NCI-H748 (cell line): ENCODE results near the gene SULT2B1.
"Not testable (repeated sequence)": the region's sequence is repeated elsewhere in the genome, so short reads cannot be mapped to it uniquely, and the experiment has no call there.

ENCODE experiments used
- DNase-seq: peaks from one replicate; lab custom pipeline; 2025; ENCODE audit not compliant: unreplicated experiment; lab: John Stamatoyannopoulos, UW

SULT2B1 gene

GRCh38 chr19:48524732-48525131, 27.2 kb upstream of the SULT2B1 start:
- no peak for DNase-seq

DNA sequence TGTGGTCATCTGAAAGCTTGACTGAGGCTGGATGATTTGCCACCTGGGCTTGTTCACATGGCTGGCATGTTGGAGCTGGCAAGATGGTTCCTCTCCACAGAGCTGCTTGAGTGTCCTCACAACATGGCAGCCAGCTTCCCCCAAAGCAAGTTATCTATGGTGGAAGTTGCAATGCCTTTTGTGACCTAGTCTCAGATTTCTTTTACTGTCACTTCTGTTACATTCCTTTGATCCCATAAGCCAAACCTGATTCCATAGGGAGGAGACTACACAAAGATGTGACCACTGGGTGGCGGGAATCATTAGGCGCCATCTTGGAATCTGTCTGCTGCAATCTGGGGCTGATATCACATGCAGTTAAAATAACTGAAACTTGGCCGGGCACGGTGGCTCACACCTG, 22.8 kb upstream of the SULT2B1 start:
- DNase-seq = no peak

GRCh38 chr19:48530066-48530720, 21.8 kb upstream of the SULT2B1 start:
- no peak for DNase-seq

DNA sequence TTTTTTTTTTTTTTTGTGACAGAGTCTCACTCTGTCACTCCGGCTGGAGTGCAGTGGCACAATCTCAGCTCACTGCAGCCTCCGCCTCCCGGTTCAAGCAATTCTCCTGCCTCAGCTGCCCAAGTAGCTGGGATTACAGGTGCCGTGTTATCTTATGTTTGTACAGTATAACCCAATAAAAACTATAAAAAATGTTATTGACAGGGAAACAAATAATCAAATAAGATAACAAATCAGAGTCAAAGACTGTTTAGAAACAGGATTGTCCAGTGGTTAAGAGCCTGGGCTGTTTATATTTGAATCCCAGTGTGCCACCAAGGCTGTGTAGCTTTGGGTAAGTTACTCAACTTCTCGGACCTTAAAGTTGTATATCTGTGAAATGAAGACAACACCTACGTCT, 21.2 kb upstream of the SULT2B1 start:
- DNase-seq = no peak

DNA sequence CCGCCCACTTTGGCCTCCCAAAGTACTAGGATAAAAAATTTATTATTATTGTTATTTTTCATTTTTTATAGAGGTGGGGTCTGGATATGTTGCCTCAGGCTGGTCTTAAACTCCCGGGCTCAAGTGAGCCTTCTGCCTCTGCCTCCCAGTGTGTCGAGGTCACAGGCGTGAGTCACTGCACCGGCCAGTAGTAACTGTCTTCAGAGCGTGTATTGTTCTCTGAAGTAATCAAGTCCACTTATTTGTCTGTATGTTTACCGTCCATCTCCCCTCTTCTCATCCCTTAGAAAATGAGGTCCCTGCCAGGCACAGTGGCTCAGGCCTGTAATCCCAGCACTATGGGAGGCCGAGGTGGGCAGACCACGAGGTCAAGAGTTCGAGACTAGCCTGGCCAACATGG, 18.2 kb upstream of the SULT2B1 start:
- no peak for DNase-seq

DNA sequence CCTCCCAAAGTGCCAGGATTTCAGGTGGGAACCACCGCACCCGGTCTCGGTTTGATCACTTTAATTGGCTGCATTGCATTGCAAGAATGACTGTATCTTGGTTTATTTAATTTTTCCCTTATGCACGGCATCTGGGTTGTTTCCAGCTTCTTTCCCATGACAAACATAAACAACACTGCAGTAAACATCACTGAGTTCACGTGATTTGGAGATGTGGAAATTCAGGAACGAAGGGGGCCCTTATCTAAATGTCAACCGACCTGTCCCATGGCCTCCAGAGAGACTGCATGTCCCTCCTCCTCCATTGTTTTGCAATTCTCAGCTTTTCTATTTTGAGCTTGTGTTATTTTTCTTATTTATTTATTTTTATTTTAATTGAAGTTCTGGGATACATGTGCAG, 14.4 kb upstream of the SULT2B1 start:
- no peak for DNase-seq

DNA sequence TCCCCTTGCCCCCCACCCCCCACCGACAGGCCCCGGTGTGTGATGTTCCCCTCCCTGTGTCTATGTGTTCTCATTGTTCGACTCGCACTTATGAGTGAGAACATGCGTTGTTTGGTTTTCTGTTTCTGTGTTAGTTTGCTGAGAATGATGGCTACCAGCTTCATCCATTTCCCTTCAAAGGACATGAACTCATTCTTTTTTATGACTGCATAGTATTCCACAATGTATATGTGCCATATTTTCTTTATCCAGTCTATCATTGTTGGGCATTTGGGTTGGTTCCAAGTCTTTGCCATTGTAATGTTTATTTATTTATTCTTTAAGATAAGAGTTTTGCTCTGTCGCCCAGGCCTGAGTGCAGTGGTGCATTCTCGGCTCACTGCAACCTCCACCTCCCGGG, 13.9 kb upstream of the SULT2B1 start:
- not testable (repeated sequence) for DNase-seq

GRCh38 chr19:48539503-48540096, 12.4 kb upstream of the SULT2B1 start:
- DNase-seq = peak; percentile 100

- peak; percentile 80 for DNase-seq
Measured at GRCh38 chr19:48540110-48540509, 11.9 kb upstream of the SULT2B1 start.

- no peak for DNase-seq
Measured at GRCh38 chr19:48541813-48542212, 10.2 kb upstream of the SULT2B1 start.

DNA sequence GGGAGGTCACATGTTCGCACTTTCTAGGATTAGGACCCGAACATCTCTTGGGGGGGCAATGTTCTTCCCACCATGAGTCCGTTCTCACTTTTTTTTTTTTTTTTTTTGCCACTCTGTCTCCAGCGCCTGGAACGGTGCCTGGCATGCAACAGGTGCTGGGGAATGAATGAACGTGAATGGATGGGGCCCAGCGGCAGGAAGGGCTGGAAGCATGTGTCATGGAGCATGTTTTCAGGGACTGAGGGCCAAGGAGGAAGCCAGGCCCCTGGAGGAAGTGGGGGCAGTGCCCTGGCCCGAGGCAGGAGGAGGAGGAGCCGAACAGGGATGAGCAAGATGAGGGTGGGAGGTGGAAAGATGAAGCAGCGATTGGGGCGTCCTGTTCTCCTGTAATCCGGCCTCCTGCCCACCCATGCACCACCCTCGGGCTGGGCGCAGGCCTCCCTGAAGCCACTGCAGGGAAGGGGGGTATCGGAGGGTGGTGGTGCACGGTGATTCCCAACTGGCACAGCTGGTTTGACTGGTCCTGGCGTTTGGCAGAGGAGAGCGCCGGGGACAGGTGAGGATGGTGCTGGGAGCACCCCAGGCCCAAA, 8.8 kb upstream of the SULT2B1 start:
- DNase-seq = no peak

GRCh38 chr19:48544856-48545750, 6.9 kb upstream of the SULT2B1 start:
- no peak for DNase-seq

- DNase-seq = no peak
Measured at GRCh38 chr19:48547722-48548121, 4.2 kb upstream of the SULT2B1 start.

DNA sequence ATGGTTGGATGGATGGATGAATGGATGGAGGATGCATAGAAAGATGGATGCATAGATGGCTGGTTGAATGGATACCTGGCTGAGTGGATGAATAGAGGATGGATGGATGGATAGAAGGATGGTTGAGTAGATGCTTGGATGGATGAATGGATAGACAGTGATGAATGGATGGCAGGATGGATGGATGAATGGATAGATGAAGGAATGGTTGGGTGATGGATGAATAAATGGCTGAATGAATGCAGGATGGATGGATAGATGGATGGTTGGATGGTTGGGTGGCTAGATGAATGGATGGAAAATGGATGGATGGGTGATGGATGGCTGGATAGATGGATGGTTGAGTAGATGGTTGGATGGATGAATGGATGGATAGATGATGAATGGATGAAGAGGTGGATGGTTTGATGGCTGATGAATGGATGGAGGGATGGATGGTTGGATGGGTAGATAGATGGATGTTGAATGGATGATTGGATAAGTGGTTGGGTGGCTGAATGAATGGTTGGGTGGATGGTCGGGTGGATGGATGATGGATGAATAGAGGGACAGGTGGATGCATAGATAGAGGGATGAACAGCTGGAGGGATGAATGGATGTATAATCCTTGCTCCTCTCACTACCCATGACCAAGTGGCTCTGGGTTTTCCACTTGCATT, 3.6 kb upstream of the SULT2B1 start:
- DNase-seq = no peak

- no peak for DNase-seq
Measured at GRCh38 chr19:48549380-48549779, 2.6 kb upstream of the SULT2B1 start.

DNA sequence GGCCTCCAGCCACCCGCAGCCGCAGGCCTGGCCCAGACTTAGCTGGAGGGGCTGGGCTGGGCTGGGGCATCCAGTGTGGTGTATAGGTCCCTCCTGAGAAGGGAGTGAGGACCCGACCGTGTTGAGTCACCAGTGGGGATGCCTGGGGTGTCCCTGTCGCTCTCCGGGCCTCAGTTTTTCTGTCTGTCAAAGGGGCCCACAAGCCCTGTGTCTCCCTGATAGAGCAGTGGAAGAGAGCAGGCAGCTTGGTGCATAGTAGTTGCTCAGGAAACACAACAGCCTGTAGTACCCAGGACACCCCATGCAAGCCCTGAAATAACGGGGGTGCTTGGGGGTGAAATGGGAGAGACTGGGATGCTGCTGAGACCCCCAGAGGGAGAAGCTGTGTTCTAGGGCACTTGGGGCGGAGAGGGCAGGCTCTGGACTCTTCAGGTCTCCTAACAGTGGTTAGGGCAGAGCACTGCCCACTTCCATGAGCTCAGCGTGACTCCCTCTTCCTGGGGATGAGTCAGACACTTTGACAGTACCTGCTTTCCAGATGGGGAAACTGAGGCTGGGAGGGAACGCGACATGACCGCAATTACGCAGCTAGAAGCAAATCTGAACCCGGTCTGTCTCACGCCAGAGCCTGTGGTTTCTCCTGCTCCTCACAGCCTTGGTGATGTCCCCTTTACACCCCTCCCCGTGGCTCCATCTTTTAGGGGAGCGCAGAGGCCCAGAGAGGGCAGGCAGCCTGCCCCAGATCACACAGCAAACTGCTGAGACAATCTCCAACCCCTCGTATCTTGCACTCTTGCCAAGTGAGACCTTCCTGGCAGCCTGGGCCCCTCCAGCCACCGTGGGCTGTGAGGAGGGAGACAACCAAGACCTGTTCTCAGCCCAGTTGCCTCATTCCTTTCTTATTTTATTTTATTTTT, 692 bp downstream of the SULT2B1 start:
- DNase-seq = no peak

GRCh38 chr19:48553676-48554384, 1.9 kb downstream of the SULT2B1 start:
- DNase-seq = peak; percentile 27

- no peak for DNase-seq
Measured at GRCh38 chr19:48554385-48555091, 2.6 kb downstream of the SULT2B1 start.

- no peak for DNase-seq
Measured at GRCh38 chr19:48556163-48556562, 4.2 kb downstream of the SULT2B1 start.
